OCI-LY7 (cell line): ENCODE data around the gene CHD9NB. TPM values are rescaled to one million over a fixed set of nuclear protein-coding genes. Genes with fewer than 3 reads are reported as not detected.

ENCODE experiments used
- BruUV-seq: library from RNA; stranded (reverse); fragments of 400-500 nt; replicated peaks from 2 replicates; lab custom pipeline; 2021; lab: Mats Ljungman, UMichigan
- CTCF ChIA-PET: fragments of 300-600 bp; sonication (Branson Sonifier 250); formaldehyde crosslinking; loops from one replicate; lab custom pipeline; 2022; ENCODE audit warnings: antibody characterized with exemption; ENCODE audit not compliant: unreplicated experiment; lab: Charles Lee
- POLR2A ChIA-PET: fragments of 300-600 bp; sonication (Branson Sonifier 250); formaldehyde crosslinking; loops from one replicate; lab custom pipeline; 2022; ENCODE audit warnings: antibody characterized with exemption; lab: Charles Lee
- DNase-seq: peaks from one replicate; pipeline ENCODE4 v3.0.0-alpha.2; 2015; ENCODE audit warnings: low spot score
- H2AFZ ChIP-seq: fragments of 200-600 bp; sonication (generic), shearing (Covaris generic); 2 replicates; pipeline ENCODE4 v1.6.1; 2014; ENCODE audit warnings: mild to moderate bottlenecking, antibody characterized with exemption, low read length, moderate library complexity
- H3K27ac ChIP-seq: fragments of 200-600 bp; sonication (generic); 2 replicates; pipeline ENCODE4 v1.5.1; 2014; ENCODE audit warnings: mixed run types, low read depth, mild to moderate bottlenecking, moderate library complexity, low read length, inconsistent platforms; ENCODE audit not compliant: poor library complexity, severe bottlenecking
- H3K36me3 ChIP-seq: fragments of 200-600 bp; sonication (generic); 2 replicates; pipeline ENCODE4 v1.6.1; 2014; ENCODE audit warnings: mild to moderate bottlenecking, antibody characterized with exemption, low read length, moderate library complexity, mixed read lengths; ENCODE audit not compliant: insufficient read depth
- H3K4me1 ChIP-seq: fragments of 200-600 bp; sonication (generic); 2 replicates; pipeline ENCODE4 v1.5.1; 2014; ENCODE audit warnings: mild to moderate bottlenecking, low read length; ENCODE audit not compliant: insufficient read depth, poor library complexity, severe bottlenecking
- H3K4me2 ChIP-seq: fragments of 200-600 bp; sonication (generic); 2 replicates; pipeline ENCODE4 v1.6.1; 2014; ENCODE audit warnings: mild to moderate bottlenecking, low read length
- H3K4me3 ChIP-seq: fragments of 200-600 bp; sonication (generic); 2 replicates; pipeline ENCODE4 v1.5.1; 2014; ENCODE audit warnings: mild to moderate bottlenecking, low read depth, low read length; ENCODE audit not compliant: poor library complexity, severe bottlenecking
- H3K79me2 ChIP-seq: fragments of 200-600 bp; sonication (generic); 2 replicates; pipeline ENCODE4 v1.6.1; 2016; ENCODE audit warnings: low read depth, mild to moderate bottlenecking, low read length, moderate library complexity, mixed read lengths; ENCODE audit not compliant: insufficient read depth
- H3K9me2 ChIP-seq: fragments of 200-600 bp; sonication (generic); 2 replicates; pipeline ENCODE4 v1.6.1; 2016; ENCODE audit warnings: mild to moderate bottlenecking, low read length, mixed read lengths; ENCODE audit not compliant: insufficient read depth
- H3K9me3 ChIP-seq: fragments of 200-600 bp; sonication (generic); 2 replicates; pipeline ENCODE4 v1.6.1; 2014; ENCODE audit warnings: mild to moderate bottlenecking, mixed run types, low read length, mixed read lengths
- H4K20me1 ChIP-seq: fragments of 200-600 bp; sonication (generic); 2 replicates; pipeline ENCODE4 v1.6.1; 2014; ENCODE audit warnings: mild to moderate bottlenecking, antibody characterized with exemption, low read length, moderate library complexity, mixed read lengths; ENCODE audit not compliant: insufficient read depth
- EZH2phosphoT487 ChIP-seq: fragments of 200-600 bp; sonication (generic); IDR thresholded peaks from 2 replicates; pipeline ENCODE4 v1.6.1; 2018; ENCODE audit warnings: low read depth, borderline replicate concordance, mild to moderate bottlenecking, mixed run types, antibody characterized with exemption, low read length, moderate library complexity, mixed read lengths
- intact Hi-C: fragments of 100-400 bp; cut with micrococcal nuclease; formaldehyde crosslinking; loops from one replicate; pipeline ENCODE4 v1.10.0; 2022; ENCODE audit not compliant: unreplicated experiment
- total RNA-seq, 2 experiments: library from RNA; depleted of rRNA in 1 of 2; stranded (reverse); fragments of >200 nt in 1 of 2; shearing (Covaris generic) in 1 of 2; gene quantifications; 2 replicates each; pipeline ENCODE4 v1.2.3, GENCODE V29; 2014 to 2022
- TF ChIP-seq, protein P1 (sequence below): fragments of 200-600 bp; sonication (generic); conservative IDR thresholded peaks from 2 replicates; pipeline ENCODE4 v1.5.1; 2014; ENCODE audit warnings: mild to moderate bottlenecking, antibody characterized with exemption, low read length, moderate library complexity, mixed read lengths

CHD9NB gene
- total RNA-seq, 2 experiments from 2014 or later, result not detected

GRCh38 chr16:53043986-53044601 is 8.6 kb downstream of the CHD9NB start:
- H3K4me2 ChIP-seq, result no peak overlapping the region
- intact Hi-C loops, result no loop called here
- no peak overlapping the region for H2AFZ ChIP-seq
- H4K20me1 ChIP-seq, result no peaks in the 10 kb centered on the region
- no peaks in the 10 kb centered on the region for H3K4me1 ChIP-seq
- no peak for DNase-seq
- no peaks in the 10 kb centered on the region for H3K9me3 ChIP-seq
- ChIA-PET CTCF (no interaction called here), POLR2A (interaction anchor here (0.6 kb wide), 2 partner anchors 583 to 650 kb away, joined by 3 to 5 read pairs; no protein-coding TSS in a partner anchor)
- TF ChIP-seq EZH2phosphoT487, result no peak
- TF ChIP-seq, protein P1, sequence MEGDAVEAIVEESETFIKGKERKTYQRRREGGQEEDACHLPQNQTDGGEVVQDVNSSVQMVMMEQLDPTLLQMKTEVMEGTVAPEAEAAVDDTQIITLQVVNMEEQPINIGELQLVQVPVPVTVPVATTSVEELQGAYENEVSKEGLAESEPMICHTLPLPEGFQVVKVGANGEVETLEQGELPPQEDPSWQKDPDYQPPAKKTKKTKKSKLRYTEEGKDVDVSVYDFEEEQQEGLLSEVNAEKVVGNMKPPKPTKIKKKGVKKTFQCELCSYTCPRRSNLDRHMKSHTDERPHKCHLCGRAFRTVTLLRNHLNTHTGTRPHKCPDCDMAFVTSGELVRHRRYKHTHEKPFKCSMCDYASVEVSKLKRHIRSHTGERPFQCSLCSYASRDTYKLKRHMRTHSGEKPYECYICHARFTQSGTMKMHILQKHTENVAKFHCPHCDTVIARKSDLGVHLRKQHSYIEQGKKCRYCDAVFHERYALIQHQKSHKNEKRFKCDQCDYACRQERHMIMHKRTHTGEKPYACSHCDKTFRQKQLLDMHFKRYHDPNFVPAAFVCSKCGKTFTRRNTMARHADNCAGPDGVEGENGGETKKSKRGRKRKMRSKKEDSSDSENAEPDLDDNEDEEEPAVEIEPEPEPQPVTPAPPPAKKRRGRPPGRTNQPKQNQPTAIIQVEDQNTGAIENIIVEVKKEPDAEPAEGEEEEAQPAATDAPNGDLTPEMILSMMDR, result no peak
- no peak overlapping the region for H3K4me3 ChIP-seq
- no peaks in the 10 kb centered on the region for H3K79me2 ChIP-seq
- H3K9me2 ChIP-seq, result no peaks in the 10 kb centered on the region
- no peak overlapping the region for H3K27ac ChIP-seq
- no TSS peak for BruUV-seq
- no peaks in the 10 kb centered on the region for H3K36me3 ChIP-seq

DNA sequence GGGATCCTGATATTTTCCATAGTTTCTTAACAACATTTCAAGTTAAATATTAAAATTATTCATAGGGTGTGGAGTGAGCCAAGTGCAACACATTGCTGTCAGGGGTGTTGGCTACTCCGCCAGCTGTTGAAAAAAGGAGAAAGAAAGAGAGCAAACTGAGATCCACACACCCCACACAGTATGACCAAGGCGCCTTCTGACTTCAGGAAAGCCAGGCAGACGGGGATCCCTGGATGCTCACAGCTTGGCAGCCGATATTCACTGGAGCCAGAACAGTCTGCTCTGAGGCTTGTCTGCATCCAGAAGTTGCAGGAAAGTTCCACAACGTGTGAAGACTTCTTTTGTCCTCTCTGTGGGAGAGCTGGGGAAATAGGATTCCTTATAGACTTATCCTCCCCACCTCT is 9.3 kb downstream of the CHD9NB start:
- no peak for TF ChIP-seq EZH2phosphoT487
- TF ChIP-seq, protein P1, result no peak
- CTCF ChIA-PET, result no interaction called here

GRCh38 chr16:53042235-53042701 is 10.4 kb downstream of the CHD9NB start:
- BruUV-seq, result no TSS peak
- H4K20me1 ChIP-seq, result no peaks in the 10 kb centered on the region
- intact Hi-C loops, result no loop called here
- ChIA-PET POLR2A (interaction anchor here (0.7 kb wide), 1 partner anchor 99 kb away, joined by 5 read pairs; no protein-coding TSS in a partner anchor), CTCF (no interaction called here)
- H3K4me3 ChIP-seq, result no peak overlapping the region
- no peak overlapping the region for H3K4me2 ChIP-seq
- no peaks in the 10 kb centered on the region for H3K9me3 ChIP-seq
- H3K4me1 ChIP-seq, result no peaks in the 10 kb centered on the region
- H3K36me3 ChIP-seq, result no peaks in the 10 kb centered on the region
- H3K9me2 ChIP-seq, result no peaks in the 10 kb centered on the region
- H3K79me2 ChIP-seq, result no peaks in the 10 kb centered on the region
- DNase-seq, result no peak
- no peak for TF ChIP-seq EZH2phosphoT487
- TF ChIP-seq, protein P1, result no peak
- H3K27ac ChIP-seq, result no peak overlapping the region
- H2AFZ ChIP-seq, result no peak overlapping the region

More for the DNA sequence above, 9.3 kb downstream of the CHD9NB start:
- Histone ChIP-seq H3K4me3 (no peak overlapping the region), H2AFZ (no peak overlapping the region), H3K4me1 (no peaks in the 10 kb centered on the region), H3K9me3 (no peaks in the 10 kb centered on the region), H4K20me1 (no peaks in the 10 kb centered on the region), H3K36me3 (no peaks in the 10 kb centered on the region), H3K4me2 (no peak overlapping the region), H3K9me2 (no peaks in the 10 kb centered on the region), H3K27ac (no peak overlapping the region), H3K79me2 (no peaks in the 10 kb centered on the region)
- no TSS peak for BruUV-seq
- POLR2A ChIA-PET, result interaction anchor here (0.6 kb wide), 1 partner anchor 651 kb away, joined by 3 read pairs; no protein-coding TSS in a partner anchor
- DNase-seq, result no peak
- intact Hi-C loops, result no loop called here
